ENCODE measurements around the gene NCF1. TPM values are rescaled to one million over a fixed set of nuclear protein-coding genes. Genes with fewer than 3 reads are reported as not detected.
A peak's percentile ranks its signal among the peaks of the same experiment; 100 is the strongest.
"Not testable (repeated sequence)": the region's sequence is repeated elsewhere in the genome, so short reads cannot be mapped to it uniquely, and the experiment has no call there.

NCF1 gene
- total RNA-seq, 5 donors from 2014 or later (not counting 1 experiment from before 2014, with no cell fraction given), result 2.6 to 9.4 (median 6.5) TPM

DNA sequence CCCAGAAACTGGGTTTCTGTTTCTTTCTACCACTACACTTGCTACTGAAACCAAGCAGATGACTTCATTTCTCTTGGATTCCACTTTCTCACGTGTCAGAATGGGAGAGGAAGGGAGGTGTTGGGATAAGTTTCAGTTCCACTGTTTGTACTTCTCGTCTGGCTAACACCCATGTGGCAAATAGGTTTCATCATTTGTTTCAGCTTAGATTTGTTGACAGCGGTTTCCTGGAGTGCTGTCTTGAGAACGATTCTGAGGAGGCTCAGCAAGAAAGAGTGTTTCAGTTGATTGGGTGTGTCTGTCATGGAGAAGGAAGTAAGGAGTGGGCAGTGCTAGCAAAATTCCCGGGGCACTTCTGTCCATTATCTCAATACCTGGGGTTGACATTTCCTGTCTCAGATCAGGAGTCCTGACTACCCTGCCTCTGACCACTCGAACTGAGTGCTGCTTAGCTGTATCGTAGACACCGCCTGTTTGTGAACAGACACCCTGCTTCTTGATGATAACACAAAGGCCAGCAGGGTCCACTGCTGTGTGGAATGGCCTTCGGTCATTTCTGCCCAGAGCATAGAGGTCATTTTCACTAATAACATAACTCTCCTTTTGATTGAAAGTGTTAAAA, 29.8 kb upstream of the NCF1 start:
- H3K9me3 ChIP-seq; CTCF ChIA-PET; ATAC-seq (replicated peaks in 1 of 4); POLR2A ChIA-PET; H3K27ac Mint-ChIP-seq; H3K4me1 Mint-ChIP-seq; H3K36me3 Mint-ChIP-seq; DNase-seq; H3K36me3 ChIP-seq (ENCODE audit: control insufficient read depth in 2 of 2, extremely low read depth in 1 of 2, insufficient read depth in 1 of 2, low read length in 1 of 2); H3K4me3 Mint-ChIP-seq; H3K4me3 ChIP-seq (ENCODE audit: control insufficient read depth in 1 of 2, extremely low read depth in 1 of 2, low read length in 1 of 2); H3K4me1 ChIP-seq (ENCODE audit: control insufficient read depth in 1 of 2, extremely low read depth in 1 of 2, insufficient read depth in 2 of 2, low read length in 2 of 2); H3K9me3 Mint-ChIP-seq; H3K27me3 ChIP-seq (replicated peaks in 1 of 2; ENCODE audit: control insufficient read depth in 2 of 2, extremely low read depth in 1 of 2, insufficient read depth in 2 of 2, low read length in 1 of 2); H3K27ac ChIP-seq (ENCODE audit: low read length); H3K27me3 Mint-ChIP-seq: not testable (repeated sequence)
- WGBS (ENCODE audit: insufficient coverage), result no CpG with 5 or more reads among the region's 9 CpGs

DNA sequence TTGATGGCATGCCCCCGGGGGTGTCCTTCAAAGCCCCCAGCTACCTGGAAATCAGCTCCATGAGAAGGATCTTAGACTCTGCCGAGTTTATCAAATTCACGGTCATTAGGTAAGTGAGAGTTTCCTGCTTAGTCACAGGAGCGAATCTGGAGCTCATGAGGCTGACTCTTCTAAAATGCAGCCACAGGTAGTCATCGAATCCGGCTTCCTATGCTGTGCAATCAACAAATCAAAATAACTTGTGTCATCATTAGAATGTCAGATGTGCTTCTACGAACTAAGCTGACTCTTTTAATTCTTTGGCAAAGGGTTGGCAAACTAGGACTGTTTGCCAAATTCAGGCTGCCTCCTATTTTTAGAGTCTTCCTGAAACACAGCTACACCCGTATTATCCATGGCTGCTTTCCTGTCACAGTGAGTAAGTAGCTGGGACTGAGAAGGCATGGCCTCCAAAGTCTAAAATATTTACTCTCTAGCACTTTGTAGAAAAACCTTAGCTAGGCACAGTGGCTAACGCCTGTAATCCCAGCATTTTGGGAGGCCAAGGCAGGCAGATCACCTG, 19.8 kb upstream of the NCF1 start:
- POLR2A ChIA-PET; H3K4me3 ChIP-seq (ENCODE audit: control insufficient read depth in 1 of 2, extremely low read depth in 1 of 2, low read length in 1 of 2); H3K27ac Mint-ChIP-seq; H3K4me3 Mint-ChIP-seq; ATAC-seq (replicated peaks in 1 of 4); H3K4me1 ChIP-seq (ENCODE audit: control insufficient read depth in 1 of 2, extremely low read depth in 1 of 2, insufficient read depth in 2 of 2, low read length in 2 of 2); H3K4me1 Mint-ChIP-seq; H3K27ac ChIP-seq (ENCODE audit: low read length); H3K27me3 ChIP-seq (replicated peaks in 1 of 2; ENCODE audit: control insufficient read depth in 2 of 2, extremely low read depth in 1 of 2, insufficient read depth in 2 of 2, low read length in 1 of 2); H3K27me3 Mint-ChIP-seq; CTCF ChIA-PET; H3K36me3 ChIP-seq (ENCODE audit: control insufficient read depth in 2 of 2, extremely low read depth in 1 of 2, insufficient read depth in 1 of 2, low read length in 1 of 2); DNase-seq; H3K36me3 Mint-ChIP-seq; H3K9me3 Mint-ChIP-seq; H3K9me3 ChIP-seq: not testable (repeated sequence)
- no CpG with 5 or more reads among the region's 9 CpGs for WGBS (ENCODE audit: insufficient coverage)

DNA sequence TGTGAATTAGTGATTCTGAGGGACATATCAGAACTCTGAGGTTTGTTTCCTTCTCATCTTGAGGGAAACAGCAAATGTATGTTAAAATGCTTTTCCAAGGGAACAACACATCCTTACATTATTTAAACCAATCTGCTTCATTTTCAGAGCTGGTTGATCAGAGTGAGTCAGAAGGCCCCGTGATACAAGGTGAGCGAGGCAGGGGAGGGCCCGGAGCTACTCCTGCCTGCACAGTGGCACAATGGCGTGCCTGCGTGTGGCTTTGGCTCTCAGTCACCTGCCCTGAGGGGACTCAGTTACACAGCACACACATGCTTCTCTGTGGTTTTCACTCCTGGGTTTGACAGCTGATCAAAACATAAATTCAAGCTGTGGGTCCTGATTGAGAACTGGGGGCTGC, 17.1 kb upstream of the NCF1 start:
- CTCF ChIA-PET; H3K4me1 Mint-ChIP-seq; H3K36me3 Mint-ChIP-seq; H3K9me3 Mint-ChIP-seq; H3K4me1 ChIP-seq (ENCODE audit: control insufficient read depth in 1 of 2, extremely low read depth in 1 of 2, insufficient read depth in 2 of 2, low read length in 2 of 2); POLR2A ChIA-PET; H3K9me3 ChIP-seq; DNase-seq; H3K27ac ChIP-seq (ENCODE audit: low read length); H3K27me3 Mint-ChIP-seq; H3K4me3 Mint-ChIP-seq; H3K36me3 ChIP-seq (ENCODE audit: control insufficient read depth in 2 of 2, extremely low read depth in 1 of 2, insufficient read depth in 1 of 2, low read length in 1 of 2); H3K27me3 ChIP-seq (replicated peaks in 1 of 2; ENCODE audit: control insufficient read depth in 2 of 2, extremely low read depth in 1 of 2, insufficient read depth in 2 of 2, low read length in 1 of 2); H3K4me3 ChIP-seq (ENCODE audit: control insufficient read depth in 1 of 2, extremely low read depth in 1 of 2, low read length in 1 of 2); H3K27ac Mint-ChIP-seq; ATAC-seq (replicated peaks in 1 of 4): not testable (repeated sequence)
- no CpG with 5 or more reads among the region's 5 CpGs for WGBS (ENCODE audit: insufficient coverage)

DNA sequence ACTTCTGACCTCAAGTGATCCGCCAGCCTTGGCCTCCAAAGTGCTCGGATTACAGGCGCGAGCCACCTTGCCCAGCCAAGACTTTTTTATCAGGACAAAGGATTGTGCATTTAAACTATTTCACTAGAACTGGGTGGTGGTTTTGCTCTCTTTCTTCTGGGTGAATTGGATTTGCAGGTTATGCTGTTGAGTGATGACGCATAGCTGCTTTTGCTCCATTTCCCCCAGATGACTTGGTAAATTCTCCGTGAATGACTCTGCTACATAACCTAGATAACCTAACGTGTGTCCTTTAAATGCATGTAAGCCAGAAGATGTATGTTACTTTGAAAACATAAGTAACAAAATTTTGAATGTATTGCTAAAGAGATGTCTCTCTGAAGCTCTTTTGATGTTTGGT, 15.5 kb upstream of the NCF1 start:
- DNase-seq; H3K27ac ChIP-seq (ENCODE audit: low read length); H3K4me1 Mint-ChIP-seq; H3K9me3 ChIP-seq; H3K4me1 ChIP-seq (ENCODE audit: control insufficient read depth in 1 of 2, extremely low read depth in 1 of 2, insufficient read depth in 2 of 2, low read length in 2 of 2); ATAC-seq (replicated peaks in 1 of 4); H3K4me3 ChIP-seq (ENCODE audit: control insufficient read depth in 1 of 2, extremely low read depth in 1 of 2, low read length in 1 of 2); CTCF ChIA-PET; H3K27ac Mint-ChIP-seq; H3K36me3 Mint-ChIP-seq; H3K27me3 Mint-ChIP-seq; POLR2A ChIA-PET; H3K4me3 Mint-ChIP-seq; H3K9me3 Mint-ChIP-seq; H3K36me3 ChIP-seq (ENCODE audit: control insufficient read depth in 2 of 2, extremely low read depth in 1 of 2, insufficient read depth in 1 of 2, low read length in 1 of 2); H3K27me3 ChIP-seq (replicated peaks in 1 of 2; ENCODE audit: control insufficient read depth in 2 of 2, extremely low read depth in 1 of 2, insufficient read depth in 2 of 2, low read length in 1 of 2): not testable (repeated sequence)
- no CpG with 5 or more reads among the region's 7 CpGs for WGBS (ENCODE audit: insufficient coverage)

DNA sequence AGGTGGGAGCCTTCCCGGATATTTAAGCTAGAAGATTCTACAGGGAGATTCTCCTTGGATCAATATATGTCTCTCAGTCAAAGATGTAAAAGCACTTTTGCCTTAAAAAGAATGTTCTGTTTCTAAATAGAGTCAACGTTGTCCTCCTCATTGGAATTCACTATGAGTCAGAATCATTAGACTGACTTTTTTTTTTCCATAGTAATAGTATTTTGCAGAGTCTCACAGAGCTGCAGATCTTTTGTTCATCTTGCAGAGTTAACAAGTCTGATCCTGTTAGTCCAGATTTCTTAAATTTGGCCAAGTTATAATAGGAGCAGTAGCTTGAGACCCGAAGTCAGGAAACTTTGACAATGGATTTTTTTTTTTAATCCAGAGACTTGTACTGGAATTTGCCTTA, 14.8 kb upstream of the NCF1 start:
- H3K9me3 Mint-ChIP-seq; H3K27ac Mint-ChIP-seq; H3K36me3 ChIP-seq (ENCODE audit: control insufficient read depth in 2 of 2, extremely low read depth in 1 of 2, insufficient read depth in 1 of 2, low read length in 1 of 2); ATAC-seq (replicated peaks in 1 of 4); H3K4me3 ChIP-seq (ENCODE audit: control insufficient read depth in 1 of 2, extremely low read depth in 1 of 2, low read length in 1 of 2); H3K27me3 Mint-ChIP-seq; H3K36me3 Mint-ChIP-seq; H3K4me1 ChIP-seq (ENCODE audit: control insufficient read depth in 1 of 2, extremely low read depth in 1 of 2, insufficient read depth in 2 of 2, low read length in 2 of 2); H3K27me3 ChIP-seq (replicated peaks in 1 of 2; ENCODE audit: control insufficient read depth in 2 of 2, extremely low read depth in 1 of 2, insufficient read depth in 2 of 2, low read length in 1 of 2); H3K4me3 Mint-ChIP-seq; H3K27ac ChIP-seq (ENCODE audit: low read length); H3K9me3 ChIP-seq; CTCF ChIA-PET; H3K4me1 Mint-ChIP-seq; DNase-seq; POLR2A ChIA-PET: not testable (repeated sequence)
- no CpG with 5 or more reads among the region's 3 CpGs for WGBS (ENCODE audit: insufficient coverage)

DNA sequence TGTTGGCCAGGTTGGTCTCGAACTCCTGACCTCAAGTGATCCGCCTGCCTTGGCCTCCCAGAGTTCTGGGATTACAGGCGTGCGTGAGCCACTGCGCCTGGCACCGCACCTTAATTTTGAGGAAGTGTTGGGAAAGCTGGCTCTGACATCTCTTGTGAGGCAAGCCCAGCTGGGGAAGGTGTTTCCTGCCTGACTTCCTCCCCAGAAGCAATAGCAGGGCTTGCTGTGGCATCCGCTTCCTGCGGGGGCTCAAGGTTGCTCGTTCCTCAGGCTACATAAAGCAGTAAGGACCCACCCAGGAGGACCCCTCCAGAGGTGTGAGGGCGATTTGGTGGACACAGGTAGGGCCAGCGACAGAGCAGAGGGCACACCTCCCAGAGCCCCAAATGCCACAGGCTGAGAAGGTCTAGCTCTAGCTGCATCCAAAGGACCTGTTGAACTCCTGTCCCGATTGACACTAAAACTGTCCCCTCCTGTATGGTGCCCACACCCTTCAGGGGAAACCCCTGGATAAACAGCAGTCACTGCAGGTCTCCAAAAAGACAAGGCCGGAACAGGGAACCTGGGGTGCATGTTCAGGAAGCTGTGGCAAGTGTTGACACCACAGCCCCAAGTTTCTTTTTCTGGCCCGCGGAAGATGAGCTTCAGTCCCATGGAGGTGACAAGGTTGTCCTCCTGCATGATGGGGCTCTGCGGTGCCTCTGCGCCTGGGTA, 8.4 kb upstream of the NCF1 start:
- H3K9me3 Mint-ChIP-seq; H3K36me3 ChIP-seq (ENCODE audit: control insufficient read depth in 2 of 2, extremely low read depth in 1 of 2, insufficient read depth in 1 of 2, low read length in 1 of 2); H3K36me3 Mint-ChIP-seq; H3K27me3 Mint-ChIP-seq; CTCF ChIA-PET; H3K4me3 ChIP-seq (ENCODE audit: control insufficient read depth in 1 of 2, extremely low read depth in 1 of 2, low read length in 1 of 2); DNase-seq; H3K4me3 Mint-ChIP-seq; H3K4me1 ChIP-seq (ENCODE audit: control insufficient read depth in 1 of 2, extremely low read depth in 1 of 2, insufficient read depth in 2 of 2, low read length in 2 of 2); POLR2A ChIA-PET; H3K27me3 ChIP-seq (replicated peaks in 1 of 2; ENCODE audit: control insufficient read depth in 2 of 2, extremely low read depth in 1 of 2, insufficient read depth in 2 of 2, low read length in 1 of 2); H3K27ac ChIP-seq (ENCODE audit: low read length); H3K27ac Mint-ChIP-seq; H3K4me1 Mint-ChIP-seq; H3K9me3 ChIP-seq: not testable (repeated sequence)
- no CpG with 5 or more reads among the region's 17 CpGs for WGBS (ENCODE audit: insufficient coverage)
- peak; percentile 79 to 90 (median 84) for ATAC-seq (replicated peaks in 1 of 4)

All from T-cell (primary cell).